Testis (tissue), 3 donors: ENCODE data around the gene CADM4. TPM values are rescaled to one million over a fixed set of nuclear protein-coding genes. Genes with fewer than 3 reads are reported as not detected.
A peak's percentile ranks its signal among the peaks of the same experiment; 100 is the strongest.

Experiments
- DNase-seq: peaks from one replicate; pipeline ENCODE4 v3.0.0-alpha.2; 2019
- H3K27ac ChIP-seq, 2 donors: fragments of 200-600 bp; sonication (generic); one replicate each; pipeline ENCODE4 v1.5.1; 2019
- H3K27me3 ChIP-seq: fragments of 200-600 bp; sonication (generic); one replicate; pipeline ENCODE4 v1.5.1; 2019
- H3K36me3 ChIP-seq: fragments of 200-600 bp; sonication (generic); one replicate; pipeline ENCODE4 v1.5.1; 2017; ENCODE audit warnings: low read depth; ENCODE audit errors: missing control alignments
- H3K4me1 ChIP-seq: fragments of 200-600 bp; sonication (generic); one replicate; pipeline ENCODE4 v1.5.1; 2019
- H3K4me3 ChIP-seq, 2 donors: fragments of 200-600 bp; sonication (generic); one replicate each; pipeline ENCODE4 v1.5.1; 2017 to 2019
- H3K9me3 ChIP-seq: fragments of 200-600 bp; sonication (generic); one replicate; pipeline ENCODE4 v1.5.1; 2017
- POLR2A ChIP-seq: fragments of 450-650 bp; IDR thresholded peaks from one replicate; pipeline ENCODE4 v1.6.1; 2017; ENCODE audit warnings: antibody characterized with exemption, mild to moderate bottlenecking, moderate library complexity
- WGBS, 2 donors: methylation state at CpG; one replicate each; pipeline ENCODE4 v1.1.5; 2018; 5-methylcytosine and 5-hydroxymethylcytosine counted together
- intact Hi-C: fragments of 100-400 bp; cut with DNase I; formaldehyde crosslinking; loops from one replicate; pipeline ENCODE4 v1.15.1; 2023; ENCODE audit warnings: low total_unique reads
- polyA plus RNA-seq: library from polyadenylated mRNA; stranded (reverse); fragments of 350-450 nt; fragmentation: Illumina TruSeq; extraction: RNeasy Lipid Tissue Mini Kit (QIAGEN cat#74804); gene quantifications from one replicate; pipeline ENCODE4 v1.2.3, GENCODE V29; 2014; ENCODE audit warnings: low read depth, low replicate concordance; ENCODE audit not compliant: insufficient read depth
- total RNA-seq, 2 donors: library from RNA; depleted of rRNA; stranded (reverse); fragments of >200 nt; gene quantifications; one replicate each; pipeline ENCODE4 v1.2.3, GENCODE V29; 2016
- TF ChIP-seq, protein P1 (sequence below), 3 experiments: fragments of 450-650 bp in 2 of 3; fragments of 200-600 bp in 1 of 3; sonication (generic) in 1 of 3; IDR thresholded peaks; one replicate each; pipeline ENCODE4 v1.5.1; 2016 to 2019; ENCODE audit warnings: antibody characterized with exemption in 3 of 3, mild to moderate bottlenecking in 2 of 3, moderate library complexity in 1 of 3

CADM4 gene
- total and polyA plus RNA-seq, 3 donors from 2014 or later, result 1.5 to 7.8 (median 4.3) TPM

DNA sequence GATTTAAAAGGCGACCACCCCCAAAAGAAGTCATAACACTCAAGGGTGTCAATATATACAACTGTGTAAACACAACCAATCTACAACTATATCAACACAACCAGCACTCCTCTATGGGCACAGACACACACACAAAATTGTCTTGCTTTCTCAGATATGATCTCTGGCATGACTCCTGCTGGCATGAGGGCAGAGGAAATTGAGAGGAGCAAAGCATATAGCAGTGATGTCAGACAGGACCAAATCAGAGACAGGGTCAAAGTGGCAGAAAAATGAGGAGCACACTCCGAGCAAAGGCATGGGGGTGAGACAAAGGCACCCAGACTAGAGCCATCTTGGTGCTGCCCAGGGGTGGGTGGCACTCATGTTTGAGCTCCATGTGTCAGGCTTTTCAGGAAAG lies 53.3 kb downstream of the CADM4 start:
- 55 to 67% methylated on average over 2 of the region's 2 CpGs for WGBS, 2 donors

DNA sequence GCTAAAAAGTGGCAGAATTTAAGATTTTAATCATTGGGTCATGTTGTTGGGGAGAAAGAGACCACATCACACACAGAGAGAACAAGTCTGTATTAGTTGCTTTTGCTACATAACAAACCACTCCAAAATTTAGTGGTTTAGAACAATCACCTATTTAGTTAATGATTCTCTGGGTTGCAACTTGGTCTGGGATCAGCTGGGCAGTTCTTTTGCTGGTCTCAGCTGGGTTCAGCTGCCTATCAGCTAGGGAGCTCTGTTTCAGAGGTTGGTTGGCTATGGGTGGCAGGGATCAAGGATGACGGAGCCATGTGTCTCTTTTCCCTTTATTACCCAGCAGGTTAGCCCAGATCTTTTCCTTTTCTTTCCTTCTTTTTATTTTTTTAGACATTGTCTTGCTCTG lies 55.2 kb downstream of the CADM4 start:
- Histone ChIP-seq H3K27me3 (no peaks in the 10 kb centered on the region), H3K36me3 (no peaks in the 10 kb centered on the region), H3K4me3 (no peak overlapping the region), H3K9me3 (no peaks in the 10 kb centered on the region), H3K27ac (no peak overlapping the region), H3K4me1 (peaks cover 7% of the 10 kb centered on the region)
- no peak for TF ChIP-seq POLR2A
- TF ChIP-seq, protein P1, sequence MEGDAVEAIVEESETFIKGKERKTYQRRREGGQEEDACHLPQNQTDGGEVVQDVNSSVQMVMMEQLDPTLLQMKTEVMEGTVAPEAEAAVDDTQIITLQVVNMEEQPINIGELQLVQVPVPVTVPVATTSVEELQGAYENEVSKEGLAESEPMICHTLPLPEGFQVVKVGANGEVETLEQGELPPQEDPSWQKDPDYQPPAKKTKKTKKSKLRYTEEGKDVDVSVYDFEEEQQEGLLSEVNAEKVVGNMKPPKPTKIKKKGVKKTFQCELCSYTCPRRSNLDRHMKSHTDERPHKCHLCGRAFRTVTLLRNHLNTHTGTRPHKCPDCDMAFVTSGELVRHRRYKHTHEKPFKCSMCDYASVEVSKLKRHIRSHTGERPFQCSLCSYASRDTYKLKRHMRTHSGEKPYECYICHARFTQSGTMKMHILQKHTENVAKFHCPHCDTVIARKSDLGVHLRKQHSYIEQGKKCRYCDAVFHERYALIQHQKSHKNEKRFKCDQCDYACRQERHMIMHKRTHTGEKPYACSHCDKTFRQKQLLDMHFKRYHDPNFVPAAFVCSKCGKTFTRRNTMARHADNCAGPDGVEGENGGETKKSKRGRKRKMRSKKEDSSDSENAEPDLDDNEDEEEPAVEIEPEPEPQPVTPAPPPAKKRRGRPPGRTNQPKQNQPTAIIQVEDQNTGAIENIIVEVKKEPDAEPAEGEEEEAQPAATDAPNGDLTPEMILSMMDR (IDR thresholded peaks at IDR 0.05), result no peak
- intact Hi-C loops, result no loop called here
- 97 to 100% methylated on average over 1 of the region's 1 CpG for WGBS, 2 donors
- no peak for DNase-seq

More for the DNA sequence above, 53.3 kb downstream of the CADM4 start:
- no peak overlapping the region for H3K27ac ChIP-seq
- intact Hi-C loops, result no loop called here
- DNase-seq, result no peak
- no peaks in the 10 kb centered on the region for H3K9me3 ChIP-seq
- H3K4me3 ChIP-seq, result no peak overlapping the region
- TF ChIP-seq POLR2A, result no peak
- TF ChIP-seq, protein P1 (IDR thresholded peaks at IDR 0.05), result no peak
- no peaks in the 10 kb centered on the region for H3K36me3 ChIP-seq
- peaks cover 2% of the 10 kb centered on the region for H3K4me1 ChIP-seq
- H3K27me3 ChIP-seq, result no peaks in the 10 kb centered on the region

DNA sequence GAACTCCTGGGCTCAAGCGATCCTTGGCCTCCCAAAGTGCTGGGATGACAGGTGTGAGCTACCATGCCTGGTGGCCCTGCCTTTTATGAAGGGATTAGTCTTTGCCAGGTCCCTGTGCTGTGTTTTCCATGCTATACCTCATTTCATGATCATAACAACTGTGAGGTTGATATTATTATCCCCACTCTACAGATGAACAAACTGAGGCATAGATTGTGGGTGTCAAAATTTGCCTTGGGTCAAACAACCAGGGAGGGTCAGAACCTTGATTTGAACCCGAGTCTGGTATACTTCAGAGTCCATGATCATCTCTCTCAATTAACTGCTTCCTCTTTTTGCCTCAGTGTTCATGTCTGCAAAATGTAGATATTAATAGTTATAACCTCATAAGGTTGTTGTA lies 57.2 kb downstream of the CADM4 start:
- Histone ChIP-seq H3K27me3 (no peaks in the 10 kb centered on the region), H3K9me3 (no peaks in the 10 kb centered on the region), H3K4me1 (peaks cover 7% of the 10 kb centered on the region), H3K36me3 (no peaks in the 10 kb centered on the region), H3K4me3 (no peak overlapping the region), H3K27ac (no peak overlapping the region)
- intact Hi-C loops, result no loop called here
- TF ChIP-seq POLR2A, result no peak
- TF ChIP-seq, protein P1 (IDR thresholded peaks at IDR 0.05), result no peak
- DNase-seq, result no peak
- 89 to 94% methylated on average over 2 of the region's 2 CpGs for WGBS, 2 donors

DNA sequence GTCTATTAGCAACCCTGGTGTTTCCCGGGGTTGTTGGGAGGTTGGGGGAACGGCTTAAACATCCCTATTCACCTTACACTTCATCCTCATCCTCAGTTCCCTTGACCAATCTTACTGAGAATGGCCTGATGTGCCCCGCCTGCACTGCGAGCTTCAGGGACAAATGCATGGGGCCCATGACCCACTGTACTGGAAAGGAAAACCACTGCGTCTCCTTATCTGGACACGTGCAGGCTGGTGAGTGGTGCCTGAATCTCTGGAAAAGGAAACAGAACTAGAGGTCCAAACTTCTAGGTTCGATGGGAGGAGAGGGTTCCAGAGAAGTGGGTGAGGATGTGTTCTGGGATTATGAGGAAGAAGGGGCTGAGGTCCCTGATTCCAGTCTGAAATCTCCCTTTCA lies 58.2 kb downstream of the CADM4 start:
- DNase-seq, result no peak
- Histone ChIP-seq H3K27ac (peak overlapping the region in 1 of 2 donors; percentile 10), H3K4me3 (peak overlapping the region in 1 of 2 donors; percentile 62), H3K4me1 (peaks cover 7% of the 10 kb centered on the region), H3K36me3 (no peaks in the 10 kb centered on the region), H3K27me3 (no peaks in the 10 kb centered on the region), H3K9me3 (no peaks in the 10 kb centered on the region)
- intact Hi-C loops, result no loop called here
- TF ChIP-seq POLR2A, result no peak
- TF ChIP-seq, protein P1 (IDR thresholded peaks at IDR 0.05), result no peak
- WGBS, 2 donors, result 49 to 56% methylated on average over 7 of the region's 7 CpGs

DNA sequence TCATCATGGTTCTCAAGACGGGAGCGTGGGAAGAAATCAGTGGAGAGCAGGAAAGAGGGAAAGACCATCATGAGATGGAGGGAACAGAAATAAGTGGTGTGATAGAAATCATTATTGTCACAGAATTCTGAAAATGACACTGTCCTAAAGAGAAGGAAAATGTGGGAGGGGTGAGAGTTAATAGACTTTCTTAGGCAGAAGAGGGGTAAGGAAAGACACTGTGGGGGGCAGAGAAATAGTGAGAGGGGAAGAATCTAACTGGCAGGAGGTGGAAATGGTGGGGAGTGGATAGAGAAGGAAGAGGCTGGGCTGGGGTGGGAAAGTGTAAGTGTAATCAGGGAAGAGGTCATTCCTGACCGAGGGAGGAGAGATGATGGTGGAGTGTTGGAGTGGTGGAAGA lies 60.9 kb downstream of the CADM4 start:
- H3K36me3 ChIP-seq, result no peaks in the 10 kb centered on the region
- no peak overlapping the region for H3K4me3 ChIP-seq
- H3K9me3 ChIP-seq, result no peaks in the 10 kb centered on the region
- DNase-seq, result no peak
- H3K27ac ChIP-seq, result no peak overlapping the region
- 87 to 96% methylated on average over 3 of the region's 3 CpGs for WGBS, 2 donors
- peaks cover 7% of the 10 kb centered on the region for H3K4me1 ChIP-seq
- no peaks in the 10 kb centered on the region for H3K27me3 ChIP-seq
- no peak for TF ChIP-seq POLR2A
- intact Hi-C loops, result no loop called here
